GM18505 (cell line): Measurements from ENCODE around the gene DAP.

Source experiments
- ATAC-seq: cut with Tn5 transposase; IDR thresholded peaks from one replicate; pipeline ENCODE4 v1.9.1; 2021; ENCODE audit not compliant: unreplicated experiment
- POLR2A ChIP-seq: IDR thresholded peaks from 4 replicates; pipeline ENCODE4 v1.6.1; 2011; ENCODE audit warnings: borderline replicate concordance; ENCODE audit not compliant: insufficient read depth, insufficient read length; ENCODE audit errors: extremely low read depth

Gene DAP

GRCh38 chr5:10778179-10778910, 17.3 kb upstream of the DAP start:
- no peak for ATAC-seq
- TF ChIP-seq POLR2A: no peak

DNA sequence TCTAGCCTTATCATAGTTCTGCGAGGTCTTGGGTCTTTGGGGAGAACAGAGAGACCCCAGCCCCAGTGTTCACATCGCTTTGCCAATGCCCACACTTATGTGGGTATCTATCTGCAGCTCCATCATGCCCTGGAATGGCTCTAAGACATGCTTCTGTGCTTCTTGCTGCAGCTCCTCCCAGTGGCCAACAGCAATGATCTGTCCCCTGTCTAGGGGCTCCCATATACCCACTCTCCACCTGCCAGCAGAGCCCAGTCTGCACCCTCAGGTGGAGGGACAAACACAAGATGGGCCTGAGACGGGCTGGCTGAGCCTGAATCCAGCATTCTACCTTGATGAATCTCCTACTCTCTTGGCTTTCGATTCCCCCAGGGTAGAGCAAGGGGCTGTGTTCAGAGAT, 14.6 kb upstream of the DAP start:
- no peak for TF ChIP-seq POLR2A
- ATAC-seq: no peak

GRCh38 chr5:10772901-10773585, 12.0 kb upstream of the DAP start:
- ATAC-seq: no peak
- TF ChIP-seq POLR2A: no peak

GRCh38 chr5:10768328-10768899, 7.4 kb upstream of the DAP start:
- ATAC-seq: no peak
- TF ChIP-seq POLR2A: no peak

- no peak for TF ChIP-seq POLR2A
- ATAC-seq: no peak
Measured at GRCh38 chr5:10762776-10763500, 1.9 kb upstream of the DAP start.

- ATAC-seq: no peak
- no peak for TF ChIP-seq POLR2A
Measured at GRCh38 chr5:10761933-10762775, 1.1 kb upstream of the DAP start.

- no peak for TF ChIP-seq POLR2A
Measured at GRCh38 chr5:10760921-10761184, 181 bp downstream of the DAP start.

DNA sequence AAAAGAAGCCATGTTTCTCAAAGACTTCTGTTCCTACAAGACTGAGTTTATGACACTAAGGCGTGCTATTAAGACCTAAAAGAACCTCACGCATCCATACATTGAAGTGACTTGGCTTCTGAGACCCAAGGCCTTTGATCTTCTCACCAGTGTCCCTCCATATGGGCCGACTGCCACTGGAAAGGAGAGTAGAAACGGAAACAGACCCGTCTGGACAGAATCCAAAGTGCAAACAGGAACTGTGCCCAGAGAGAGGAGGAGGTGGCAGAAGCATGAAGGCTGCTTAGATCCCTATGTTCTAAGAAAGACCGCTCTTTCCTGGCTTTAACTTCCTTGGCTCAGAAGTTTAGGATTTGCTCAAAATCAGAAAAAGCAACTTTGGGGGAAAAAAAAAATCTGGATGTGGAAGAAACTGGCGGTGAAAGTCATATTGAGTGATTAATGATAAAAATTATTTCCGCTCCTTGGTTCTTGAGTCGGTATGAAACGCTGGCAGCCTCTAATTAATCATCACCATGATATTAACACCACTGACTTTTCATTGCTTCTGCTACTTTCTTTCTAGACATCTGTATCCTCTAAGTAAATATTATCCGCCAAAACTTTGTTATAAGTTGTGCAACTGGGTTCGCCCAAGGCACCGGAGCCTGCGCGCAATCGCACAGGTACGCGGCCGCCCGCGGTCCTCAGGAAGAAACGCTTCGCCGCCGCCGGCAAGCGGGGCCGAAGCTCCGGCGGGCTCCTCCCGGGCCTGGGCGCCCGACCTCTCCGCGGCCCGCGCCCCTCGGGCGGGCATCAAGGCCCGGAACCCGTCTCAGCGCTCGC, 726 bp downstream of the DAP start:
- no peak for TF ChIP-seq POLR2A
- ATAC-seq: peak; percentile 34

More at GRCh38 chr5:10760921-10761184, 181 bp downstream of the DAP start:
- no peak for ATAC-seq

DNA sequence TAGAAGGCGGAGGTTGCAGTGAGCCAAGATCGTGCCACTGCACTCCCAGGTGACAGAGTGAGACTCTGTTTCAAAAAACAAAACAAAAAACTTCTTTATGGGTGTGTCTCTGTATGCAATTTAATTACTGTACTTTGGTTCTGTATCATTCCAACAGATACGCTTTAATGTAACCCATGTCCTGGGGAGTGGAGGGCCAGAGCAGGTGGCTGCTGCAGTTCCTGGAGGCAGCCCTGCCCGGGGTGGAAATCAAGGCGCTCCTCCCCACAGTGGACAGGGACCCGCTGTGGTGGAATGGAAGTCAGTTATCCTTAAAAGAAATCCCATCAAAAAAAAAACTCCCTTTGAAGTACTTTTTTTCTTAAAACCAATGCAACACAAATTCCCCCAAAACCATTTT, 1.9 kb downstream of the DAP start:
- no peak for TF ChIP-seq POLR2A
- no peak for ATAC-seq

- no peak for ATAC-seq
- no peak for TF ChIP-seq POLR2A
Measured at GRCh38 chr5:10757922-10758555, 3.0 kb downstream of the DAP start.

GRCh38 chr5:10757043-10757442, 4.0 kb downstream of the DAP start:
- ATAC-seq: no peak
- no peak for TF ChIP-seq POLR2A

DNA sequence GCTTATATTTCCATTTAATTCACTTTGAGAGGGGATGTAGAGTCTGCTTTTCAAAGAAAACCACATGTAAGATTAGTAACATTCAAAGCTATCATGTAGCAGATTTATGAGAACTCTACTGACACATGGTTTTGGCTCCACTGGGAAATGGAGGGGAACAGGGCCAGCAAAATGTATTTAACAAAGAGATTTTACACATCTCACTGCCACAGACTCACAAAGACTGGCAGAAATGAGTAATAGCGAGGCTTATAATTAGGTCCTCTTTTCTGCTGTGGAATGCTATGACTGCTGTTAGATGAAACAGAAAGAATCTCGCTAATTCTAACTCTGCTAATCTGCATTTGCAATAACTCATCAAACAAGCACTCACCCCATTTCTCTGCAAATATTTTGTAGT, 4.5 kb downstream of the DAP start:
- TF ChIP-seq POLR2A: no peak
- no peak for ATAC-seq
